NCI-H2227 (cell line): ENCODE results near the gene DYRK2.
"Not testable (repeated sequence)": the region's sequence is repeated elsewhere in the genome, so short reads cannot be mapped to it uniquely, and the experiment has no call there.

Experiments
- DNase-seq: peaks from one replicate; lab custom pipeline; 2025; ENCODE audit not compliant: unreplicated experiment; lab: John Stamatoyannopoulos, UW

The DYRK2 gene

GRCh38 chr12:67669934-67670631, 21.5 kb downstream of the DYRK2 start:
- DNase-seq, result no peak

GRCh38 chr12:67671419-67671818, 22.9 kb downstream of the DYRK2 start:
- DNase-seq, result no peak

GRCh38 chr12:67671892-67672291, 23.3 kb downstream of the DYRK2 start:
- DNase-seq, result no peak

- not testable (repeated sequence) for DNase-seq
Measured at GRCh38 chr12:67672507-67672906, 24.0 kb downstream of the DYRK2 start.

GRCh38 chr12:67673509-67673908, 25.0 kb downstream of the DYRK2 start:
- DNase-seq, result not testable (repeated sequence)

GRCh38 chr12:67674417-67674816, 25.9 kb downstream of the DYRK2 start:
- no peak for DNase-seq

- no peak for DNase-seq
Measured at GRCh38 chr12:67676624-67677023, 28.1 kb downstream of the DYRK2 start.

GRCh38 chr12:67677166-67677565, 28.6 kb downstream of the DYRK2 start:
- DNase-seq, result no peak

- no peak for DNase-seq
Measured at GRCh38 chr12:67681105-67681778, 32.7 kb downstream of the DYRK2 start.

- no peak for DNase-seq
Measured at GRCh38 chr12:67681941-67682620, 33.5 kb downstream of the DYRK2 start.

GRCh38 chr12:67689385-67689784, 40.8 kb downstream of the DYRK2 start:
- DNase-seq, result no peak

- no peak for DNase-seq
Measured at GRCh38 chr12:67690656-67691055, 42.1 kb downstream of the DYRK2 start.

- DNase-seq, result no peak
Measured at GRCh38 chr12:67691220-67691619, 42.7 kb downstream of the DYRK2 start.

GRCh38 chr12:67692135-67692534, 43.6 kb downstream of the DYRK2 start:
- DNase-seq, result no peak

- DNase-seq, result no peak
Measured at GRCh38 chr12:67692966-67693365, 44.4 kb downstream of the DYRK2 start.

- no peak for DNase-seq
Measured at GRCh38 chr12:67693894-67694293, 45.3 kb downstream of the DYRK2 start.

GRCh38 chr12:67694306-67694900, 45.9 kb downstream of the DYRK2 start:
- no peak for DNase-seq

- no peak for DNase-seq
Measured at GRCh38 chr12:67695974-67696373, 47.4 kb downstream of the DYRK2 start.

- no peak for DNase-seq
Measured at GRCh38 chr12:67697443-67697842, 48.9 kb downstream of the DYRK2 start.

GRCh38 chr12:67697967-67698366, 49.4 kb downstream of the DYRK2 start:
- no peak for DNase-seq

- DNase-seq, result no peak
Measured at GRCh38 chr12:67698672-67699581, 50.4 kb downstream of the DYRK2 start.
